AG08395 (cell line): ENCODE measurements around the gene APPBP2.

Experiments
- DNase-seq: peaks from one replicate; pipeline ENCODE4 v3.0.0; 2012; ENCODE audit warnings: mixed read lengths, low spot score

Gene APPBP2

GRCh38 chr17:60393840-60394723 is 132.0 kb downstream of the APPBP2 start:
- DNase-seq: no peak
